ENCODE results near the gene ILK.

The ILK gene

GRCh38 chr11:6636480-6636879 lies 32.9 kb downstream of the ILK start:
- no peak for DNase-seq (ENCODE audit: low read depth)

DNA sequence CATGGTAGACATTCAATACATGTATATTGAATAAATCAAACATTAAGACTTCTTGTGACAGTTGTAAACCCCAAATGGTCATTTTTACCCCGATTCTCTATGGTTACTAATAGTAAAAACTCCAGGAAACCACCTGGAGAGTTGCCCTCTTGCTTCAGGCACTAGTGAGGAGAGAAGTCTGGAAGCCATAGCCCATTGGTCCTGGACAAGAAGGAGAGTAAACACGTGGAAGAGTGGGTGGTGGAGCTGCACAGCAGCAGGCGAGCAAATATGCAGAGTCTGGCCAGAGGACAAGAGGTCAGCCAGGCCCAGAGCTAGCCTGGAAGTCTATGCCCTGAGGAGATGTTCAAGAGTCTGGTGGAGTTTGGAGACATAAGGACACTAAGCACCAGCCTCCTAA lies 34.3 kb downstream of the ILK start:
- DNase-seq (ENCODE audit: low read depth), result no peak

DNA sequence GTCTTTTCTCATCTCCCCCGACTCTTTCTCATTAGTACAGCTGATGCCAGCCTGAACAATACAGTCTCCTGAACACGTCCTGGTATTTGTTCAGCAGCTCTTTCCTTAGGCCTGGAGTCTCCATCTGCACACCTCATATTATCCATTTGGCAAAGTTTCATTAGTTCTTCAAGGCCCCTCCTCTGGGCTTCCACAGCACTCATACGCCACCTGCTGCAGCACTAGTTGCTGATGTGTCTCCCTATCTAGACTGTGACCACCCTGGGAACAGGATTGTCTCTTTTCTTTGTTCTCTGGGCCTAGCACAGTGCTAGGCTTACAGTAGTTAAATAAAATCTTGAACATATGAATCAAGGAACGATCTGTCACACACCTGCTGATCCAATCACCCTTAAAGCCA lies 34.9 kb downstream of the ILK start:
- no peak for DNase-seq (ENCODE audit: low read depth)

GRCh38 chr11:6640036-6640984 lies 36.7 kb downstream of the ILK start:
- no peak for DNase-seq (ENCODE audit: low read depth)

DNA sequence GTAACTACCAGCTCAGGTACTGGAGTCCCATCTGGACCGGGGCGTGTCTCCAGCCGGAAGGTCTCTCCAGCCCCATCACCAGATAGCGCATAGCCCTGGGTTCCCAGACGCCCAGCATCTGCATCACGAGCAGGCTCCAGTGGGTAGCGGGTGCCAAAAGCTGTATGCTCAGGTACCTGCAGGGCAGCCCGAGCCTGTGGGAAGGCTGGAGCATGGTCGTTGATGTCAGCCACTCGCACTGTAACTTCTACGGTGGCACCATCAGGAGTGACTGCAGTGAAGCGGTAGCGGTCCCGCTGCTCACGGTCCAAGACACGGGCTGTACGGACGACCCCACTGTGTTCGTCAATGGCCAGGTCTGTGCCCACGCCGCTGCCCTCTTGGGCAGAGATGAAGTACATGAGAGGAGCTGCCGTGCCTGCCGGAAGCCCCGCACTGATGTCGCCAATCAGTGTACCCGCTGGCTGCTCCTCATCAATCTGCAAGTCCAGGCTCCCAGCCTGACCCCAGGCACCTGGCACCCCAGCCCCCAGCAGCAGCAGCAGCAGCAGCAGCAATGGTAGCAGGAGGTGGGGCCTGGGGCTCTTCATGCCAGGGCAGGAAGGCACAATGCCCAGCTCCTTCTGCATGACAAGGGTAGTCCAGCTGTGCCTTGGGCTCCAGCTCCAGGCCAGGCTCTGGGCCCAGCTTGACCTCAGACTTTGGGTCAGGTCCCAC lies 37.6 kb downstream of the ILK start:
- DNase-seq (ENCODE audit: low read depth), result no peak

GRCh38 chr11:6642957-6643356 lies 39.4 kb downstream of the ILK start:
- no peak for DNase-seq (ENCODE audit: low read depth)

GRCh38 chr11:6646071-6646470 lies 42.5 kb downstream of the ILK start:
- DNase-seq (ENCODE audit: low read depth), result no peak

DNA sequence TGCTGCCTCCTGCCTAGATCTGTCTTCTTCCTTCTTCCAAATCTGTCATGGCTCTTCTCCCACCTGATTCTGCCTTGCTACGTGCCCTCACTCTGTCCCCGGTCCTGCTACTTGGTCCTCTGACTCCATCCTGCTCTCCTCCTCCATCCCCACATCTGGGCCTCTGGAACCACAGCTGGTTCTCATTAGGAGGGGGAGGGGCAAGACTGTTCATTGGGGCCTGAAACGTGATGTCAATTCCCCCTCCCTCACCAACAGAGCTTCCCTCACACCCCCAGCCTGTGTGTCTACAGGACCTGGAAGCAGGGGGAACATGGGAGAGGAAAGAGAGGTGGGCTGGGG lies 43.0 kb downstream of the ILK start:
- DNase-seq (ENCODE audit: low read depth), result no peak

DNA sequence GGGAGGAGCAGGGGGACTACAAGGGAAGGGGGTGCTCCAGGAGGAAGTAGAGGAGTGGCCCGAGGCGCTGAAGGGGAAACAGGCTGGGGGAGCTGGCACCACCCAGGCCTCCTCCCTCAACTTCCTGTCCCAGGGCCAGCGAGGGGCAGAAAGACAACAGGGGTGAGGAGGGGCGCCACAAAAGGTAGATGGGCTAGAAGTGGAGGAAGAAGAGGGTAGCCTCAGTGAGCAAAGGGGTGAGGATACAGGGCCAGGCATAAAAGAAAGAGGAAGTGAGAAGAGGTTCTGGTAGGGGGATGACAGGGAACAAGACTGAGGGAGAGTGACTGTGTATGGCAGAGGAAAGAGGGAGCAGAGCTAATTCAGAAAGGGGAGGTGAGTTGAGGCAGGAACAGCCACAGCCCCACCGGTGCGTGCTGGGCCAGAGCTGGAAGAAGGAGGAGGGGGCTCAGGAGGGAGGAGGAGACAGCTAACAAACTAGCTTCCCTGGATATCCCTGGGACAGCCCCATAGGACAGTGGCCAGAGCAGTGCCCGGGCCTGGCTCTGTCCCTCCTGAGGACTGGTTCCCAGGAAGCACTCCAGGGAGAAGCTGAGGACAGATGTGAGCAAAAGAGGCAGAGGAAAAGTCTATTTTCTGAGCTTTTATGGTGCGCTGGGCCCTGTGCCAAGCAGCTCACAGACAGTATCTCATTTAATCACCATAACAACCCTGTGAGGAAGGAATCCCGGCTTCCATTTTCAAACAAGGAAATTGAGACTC lies 43.5 kb downstream of the ILK start:
- no peak for DNase-seq (ENCODE audit: low read depth)

DNA sequence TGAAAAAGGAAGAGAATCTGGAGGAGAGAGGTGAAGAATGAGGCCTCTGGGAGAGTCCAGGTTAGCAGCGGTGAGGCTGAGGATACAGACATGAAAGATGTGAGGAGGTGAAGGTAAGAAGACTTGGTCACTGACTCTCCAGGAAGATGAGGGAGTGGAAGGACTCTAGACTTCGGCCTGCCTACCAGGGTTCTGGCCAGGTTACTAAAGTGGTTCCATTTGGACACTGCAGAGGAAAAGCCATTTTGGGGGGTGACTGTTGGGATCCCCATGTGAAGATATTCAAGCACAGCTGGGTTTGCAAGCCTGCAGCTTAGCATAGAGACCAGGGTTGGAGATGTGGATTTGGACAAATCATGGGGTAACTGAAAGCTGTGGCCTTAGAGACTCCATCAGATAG lies 44.3 kb downstream of the ILK start:
- no peak for DNase-seq (ENCODE audit: low read depth)

- DNase-seq (ENCODE audit: low read depth), result no peak
Observed at GRCh38 chr11:6648501-6648900, 44.9 kb downstream of the ILK start.

DNA sequence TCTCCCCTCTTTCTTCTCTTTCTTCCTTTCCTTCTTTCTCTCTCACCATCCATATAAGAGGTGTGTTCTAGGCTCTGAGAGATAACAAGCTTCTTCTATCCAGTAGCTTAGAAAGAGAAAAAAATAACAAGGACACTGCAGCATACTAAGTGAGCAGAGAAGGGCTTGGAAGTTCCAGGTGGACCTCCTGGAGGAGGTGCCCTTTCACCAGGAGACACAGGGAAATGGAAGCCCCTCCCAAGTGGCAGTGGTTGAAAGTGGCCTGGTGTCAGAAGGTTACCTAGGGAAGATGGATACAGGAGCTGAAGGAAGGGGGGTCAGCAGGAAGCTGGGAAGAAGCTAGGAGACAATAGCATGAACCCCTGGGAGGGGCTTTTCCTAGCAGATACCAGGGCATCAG lies 46.5 kb downstream of the ILK start:
- no peak for DNase-seq (ENCODE audit: low read depth)

DNA sequence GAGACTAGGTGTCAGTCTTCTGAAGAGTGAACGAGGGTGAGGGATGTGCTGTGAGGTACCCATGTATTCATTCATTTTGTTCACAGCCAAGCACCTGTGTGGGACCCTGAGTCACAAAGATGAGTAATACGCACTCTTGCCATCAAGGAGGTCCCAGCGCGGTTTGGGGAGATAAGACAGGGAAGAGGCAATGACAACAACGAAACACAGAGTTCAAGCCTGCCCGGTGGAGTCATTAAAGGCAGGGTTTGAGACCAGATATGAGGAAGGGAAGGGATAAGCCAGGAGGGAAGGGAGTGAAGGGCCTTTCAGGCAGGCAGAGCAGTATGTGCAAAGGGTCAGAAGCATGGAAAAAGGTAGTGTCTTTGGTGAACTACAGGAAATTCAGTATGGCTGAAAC lies 47.4 kb downstream of the ILK start:
- no peak for DNase-seq (ENCODE audit: low read depth)

GRCh38 chr11:6652182-6652581 lies 48.6 kb downstream of the ILK start:
- DNase-seq (ENCODE audit: low read depth), result no peak

DNA sequence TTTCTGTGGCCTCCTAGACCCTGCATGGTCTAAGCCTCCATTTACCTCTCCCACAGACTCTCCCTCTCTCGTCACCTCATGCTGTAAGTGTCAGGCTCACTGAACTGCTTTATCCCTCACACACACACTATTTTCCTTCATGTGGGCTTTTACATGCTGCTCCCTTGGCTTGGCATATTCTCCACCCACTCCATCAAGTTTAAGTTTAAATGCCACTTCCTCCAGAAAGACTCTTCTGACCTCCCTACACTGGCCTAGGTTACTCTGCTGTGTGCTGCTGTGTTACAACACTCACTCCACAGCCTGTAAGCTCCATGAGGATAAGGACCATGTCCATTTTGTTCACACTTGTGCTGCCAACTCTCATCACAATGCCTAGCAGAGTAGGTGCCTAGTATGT lies 49.5 kb downstream of the ILK start:
- DNase-seq (ENCODE audit: low read depth), result no peak

- no peak for DNase-seq (ENCODE audit: low read depth)
Observed at GRCh38 chr11:6653656-6654055, 50.1 kb downstream of the ILK start.

DNA sequence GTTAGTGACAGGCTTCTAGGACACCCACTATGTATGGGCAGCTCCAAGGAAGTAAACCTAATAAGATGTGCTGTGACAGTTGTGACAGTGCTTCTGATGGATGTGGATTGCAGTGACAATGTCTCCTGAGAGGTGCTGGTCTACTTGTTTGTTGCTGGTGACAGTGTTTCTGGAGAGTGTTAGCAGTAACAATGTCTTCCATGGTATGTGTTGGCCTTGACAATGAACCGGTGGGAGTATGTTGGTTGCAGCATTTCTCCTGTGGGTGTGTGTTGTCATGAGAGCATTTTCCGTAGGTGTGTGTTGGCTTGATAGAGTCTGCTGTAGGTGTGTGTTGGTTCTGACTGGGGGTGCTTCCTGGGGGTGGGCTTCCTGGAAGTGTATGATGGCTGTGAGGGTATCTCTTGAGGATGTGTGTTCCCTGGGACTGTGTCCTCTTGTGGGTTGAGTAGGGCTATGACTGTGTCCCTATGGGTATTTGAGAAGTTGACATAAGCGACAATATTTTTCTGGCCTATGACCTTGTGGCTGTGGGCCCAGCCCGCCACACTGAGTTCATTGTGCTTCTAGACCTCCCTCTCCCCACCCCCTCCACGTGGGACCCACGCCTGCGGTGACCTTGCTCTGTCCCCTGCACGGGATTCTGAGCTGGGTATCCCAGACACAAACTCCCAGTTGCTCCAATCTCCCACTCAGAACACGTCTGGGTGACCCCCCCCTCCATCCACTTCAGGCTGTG lies 50.9 kb downstream of the ILK start:
- no peak for DNase-seq (ENCODE audit: low read depth)

DNA sequence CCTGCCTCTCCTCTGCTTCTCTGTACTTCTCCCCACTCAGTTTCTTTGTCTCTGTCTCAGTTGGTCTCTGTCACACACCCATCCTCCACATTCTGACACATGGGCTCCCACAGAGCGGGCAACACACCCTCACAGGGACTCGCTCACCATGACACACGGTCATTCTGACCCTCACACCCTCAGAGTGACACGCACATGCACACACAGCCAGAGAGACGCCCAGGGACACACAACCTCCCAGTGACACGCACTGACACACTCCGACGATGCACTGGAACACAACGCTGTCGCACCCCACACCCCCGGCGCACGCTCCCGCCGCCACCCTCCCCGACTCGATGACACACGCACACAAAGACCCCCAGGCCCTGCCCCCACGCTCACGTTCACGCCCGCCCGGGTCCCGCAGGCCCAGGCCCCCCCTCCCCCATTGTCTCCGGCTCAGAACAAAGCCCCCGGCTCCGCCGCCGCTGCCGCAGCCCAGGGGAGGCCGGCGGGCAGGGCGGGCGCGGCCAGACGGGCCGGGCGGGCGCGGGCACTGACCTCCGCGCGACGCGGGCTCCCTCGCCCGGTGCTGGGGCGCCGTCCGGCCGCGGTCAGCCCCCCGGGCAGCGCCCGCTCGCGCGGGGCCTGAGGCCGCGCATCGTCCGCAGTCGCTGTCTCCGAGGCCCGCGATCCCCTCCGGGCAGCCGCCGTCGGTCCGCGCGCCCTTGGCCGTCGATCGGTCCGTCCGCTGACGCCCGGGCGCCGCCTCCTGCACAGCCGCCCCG lies 51.6 kb downstream of the ILK start:
- DNase-seq (ENCODE audit: low read depth), result peak; percentile 23

- no peak for DNase-seq (ENCODE audit: low read depth)
Observed at GRCh38 chr11:6655790-6656583, 52.4 kb downstream of the ILK start, which contains the start of gene DCHS1. Gene DCHS1, minus strand, starts transcription at chr11:6655809. Its CDS starts 14,196 bp downstream, at chr11:6641613.

- DNase-seq (ENCODE audit: low read depth), result no peak
Observed at GRCh38 chr11:6656584-6656915, 53.0 kb downstream of the ILK start.

GRCh38 chr11:6656936-6657335 lies 53.4 kb downstream of the ILK start:
- DNase-seq (ENCODE audit: low read depth), result no peak
